Measurements from ENCODE around the gene CEACAM19.

GRCh38 chr19:44663996-44664395 is 7.3 kb upstream of the CEACAM19 start:
- TF ChIP-seq CTCF (conservative IDR thresholded peaks at IDR 0.05; ENCODE audit: low read length) (no peak), EZH2phosphoT487 (IDR thresholded peaks at IDR 0.05; ENCODE audit: borderline replicate concordance, low read depth, low read length) (no peak)
